Vagina (tissue), 2 donors: ENCODE data around the gene SHISA5. TPM values are rescaled to one million over a fixed set of nuclear protein-coding genes. Genes with fewer than 3 reads are reported as not detected.

Experiments
- DNase-seq, 2 donors: peaks; one replicate each; pipeline ENCODE4 v3.0.0-alpha.2; 2017; ENCODE audit errors: extremely low spot score in 2 of 2
- H3K27ac ChIP-seq: fragments of 200-600 bp; sonication (generic); one replicate; pipeline ENCODE4 v1.5.1; 2019
- H3K27me3 ChIP-seq: fragments of 200-600 bp; sonication (generic); one replicate; pipeline ENCODE4 v1.5.1; 2019
- H3K36me3 ChIP-seq, 2 donors: fragments of 200-600 bp; sonication (generic); one replicate each; pipeline ENCODE4 v1.5.1; 2017 to 2019
- H3K4me1 ChIP-seq: fragments of 200-600 bp; sonication (generic); one replicate; pipeline ENCODE4 v1.5.1; 2019
- H3K4me3 ChIP-seq, 2 donors: fragments of 200-600 bp; sonication (generic); 1 replicate in 1 of 2; 2 replicates in 1 of 2; pipeline ENCODE4 v1.5.1; 2016 to 2019
- H3K9me3 ChIP-seq: fragments of 200-600 bp; sonication (generic); one replicate; pipeline ENCODE4 v1.5.1; 2019
- POLR2A ChIP-seq, 2 donors: fragments of 450-650 bp; IDR thresholded peaks; one replicate each; pipeline ENCODE4 v1.6.1; 2017; ENCODE audit warnings: antibody characterized with exemption in 2 of 2, mild to moderate bottlenecking in 2 of 2, moderate library complexity in 2 of 2
- POLR2AphosphoS5 ChIP-seq, 2 donors: sonication (generic); formaldehyde crosslinking; IDR thresholded peaks; one replicate each; pipeline ENCODE4 v1.9.0; 2017; ENCODE audit warnings: antibody characterized with exemption in 2 of 2, mild to moderate bottlenecking in 2 of 2, low read depth in 1 of 2; ENCODE audit not compliant: insufficient read depth in 1 of 2
- intact Hi-C: fragments of 100-400 bp; cut with DNase I; formaldehyde crosslinking; loops from one replicate; pipeline ENCODE4 v1.15.1; 2023
- total RNA-seq: library from RNA; depleted of rRNA; stranded (reverse); fragments of >200 nt; gene quantifications from one replicate; pipeline ENCODE4 v1.2.3, GENCODE V29; 2016
- TF ChIP-seq, protein P1 (sequence below), 3 experiments: fragments of 450-650 bp in 2 of 3; fragments of 200-600 bp in 1 of 3; sonication (generic) in 1 of 3; IDR thresholded peaks; one replicate each; pipeline ENCODE4 v1.5.1; 2017 to 2019; ENCODE audit warnings: antibody characterized with exemption in 3 of 3, mild to moderate bottlenecking in 2 of 3, moderate library complexity in 2 of 3

Gene SHISA5
- total RNA-seq, 1 donor from 2014 or later: 133 TPM

DNA sequence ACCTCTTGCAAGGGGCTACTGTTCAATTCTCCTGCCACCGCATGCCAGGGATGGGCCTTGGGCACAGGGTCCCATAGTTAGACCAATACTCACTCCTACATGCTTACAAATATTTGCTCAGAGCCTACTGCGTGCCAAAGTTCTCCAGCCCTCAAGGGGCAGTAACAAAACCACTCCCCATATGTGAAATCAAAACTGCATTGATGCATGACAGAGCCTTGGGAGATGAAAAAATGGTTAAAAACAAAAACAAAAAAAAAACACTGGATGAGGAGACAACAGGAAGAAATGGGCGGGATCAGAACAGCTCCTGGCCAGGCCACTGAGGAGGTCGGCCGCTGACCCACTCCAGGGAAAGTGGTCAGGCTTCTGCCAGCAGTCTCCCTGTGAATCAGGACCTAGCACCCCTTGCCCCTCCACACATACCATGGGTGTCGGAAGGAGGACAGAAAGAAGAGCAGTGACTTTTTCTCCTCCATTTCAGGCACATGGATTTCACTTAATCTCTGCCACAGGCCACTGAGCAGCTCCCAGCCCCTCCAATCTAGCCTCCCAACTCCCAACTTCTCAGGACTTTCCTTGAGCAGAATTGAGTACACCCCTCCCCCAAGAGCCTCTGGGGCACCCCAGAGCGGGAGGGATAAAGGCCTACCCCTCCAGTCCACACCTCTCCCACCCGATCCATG, 76.9 kb downstream of the SHISA5 start:
- TF ChIP-seq, protein P1, sequence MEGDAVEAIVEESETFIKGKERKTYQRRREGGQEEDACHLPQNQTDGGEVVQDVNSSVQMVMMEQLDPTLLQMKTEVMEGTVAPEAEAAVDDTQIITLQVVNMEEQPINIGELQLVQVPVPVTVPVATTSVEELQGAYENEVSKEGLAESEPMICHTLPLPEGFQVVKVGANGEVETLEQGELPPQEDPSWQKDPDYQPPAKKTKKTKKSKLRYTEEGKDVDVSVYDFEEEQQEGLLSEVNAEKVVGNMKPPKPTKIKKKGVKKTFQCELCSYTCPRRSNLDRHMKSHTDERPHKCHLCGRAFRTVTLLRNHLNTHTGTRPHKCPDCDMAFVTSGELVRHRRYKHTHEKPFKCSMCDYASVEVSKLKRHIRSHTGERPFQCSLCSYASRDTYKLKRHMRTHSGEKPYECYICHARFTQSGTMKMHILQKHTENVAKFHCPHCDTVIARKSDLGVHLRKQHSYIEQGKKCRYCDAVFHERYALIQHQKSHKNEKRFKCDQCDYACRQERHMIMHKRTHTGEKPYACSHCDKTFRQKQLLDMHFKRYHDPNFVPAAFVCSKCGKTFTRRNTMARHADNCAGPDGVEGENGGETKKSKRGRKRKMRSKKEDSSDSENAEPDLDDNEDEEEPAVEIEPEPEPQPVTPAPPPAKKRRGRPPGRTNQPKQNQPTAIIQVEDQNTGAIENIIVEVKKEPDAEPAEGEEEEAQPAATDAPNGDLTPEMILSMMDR (IDR thresholded peaks at IDR 0.05): no peak
- TF ChIP-seq POLR2A (IDR thresholded peaks at IDR 0.05) (no peak), POLR2AphosphoS5 (IDR thresholded peaks at IDR 0.05; ENCODE audit: insufficient read depth in 1 of 2, low read depth in 1 of 2) (no peak)
- Histone ChIP-seq H3K4me1 (peaks cover 90% of the 10 kb centered on the region), H3K27ac (peak overlapping the region; percentile 85), H3K9me3 (no peaks in the 10 kb centered on the region), H3K36me3 (peaks cover 0 to 16% of the 10 kb centered on the region in 2 donors), H3K27me3 (no peaks in the 10 kb centered on the region), H3K4me3 (peak overlapping the region; percentile 79 to 97)
- intact Hi-C loops: no loop called here
- no peak for DNase-seq

GRCh38 chr3:48426401-48426909, 77.5 kb downstream of the SHISA5 start:
- Histone ChIP-seq H3K4me1 (peaks cover 90% of the 10 kb centered on the region), H3K9me3 (no peaks in the 10 kb centered on the region), H3K36me3 (peaks cover 0 to 16% of the 10 kb centered on the region in 2 donors), H3K27me3 (no peaks in the 10 kb centered on the region), H3K4me3 (peak overlapping the region; percentile 79 to 97), H3K27ac (peak overlapping the region; percentile 85)
- TF ChIP-seq POLR2AphosphoS5 (IDR thresholded peaks at IDR 0.05; ENCODE audit: insufficient read depth in 1 of 2, low read depth in 1 of 2) (peak in 1 of 2 donors; percentile 18), POLR2A (IDR thresholded peaks at IDR 0.05) (no peak)
- TF ChIP-seq, protein P1 (IDR thresholded peaks at IDR 0.05): no peak
- DNase-seq: no peak
- intact Hi-C loops: no loop called here

- Histone ChIP-seq H3K27ac (peak overlapping the region; percentile 85), H3K36me3 (peaks cover 0 to 16% of the 10 kb centered on the region in 2 donors), H3K4me1 (peaks cover 80% of the 10 kb centered on the region), H3K4me3 (peak overlapping the region in 1 of 2 donors; percentile 97), H3K27me3 (no peaks in the 10 kb centered on the region), H3K9me3 (no peaks in the 10 kb centered on the region)
- TF ChIP-seq, protein P1 (IDR thresholded peaks at IDR 0.05): no peak
- TF ChIP-seq POLR2AphosphoS5 (IDR thresholded peaks at IDR 0.05; ENCODE audit: insufficient read depth in 1 of 2, low read depth in 1 of 2) (peak; percentile 25 to 50), POLR2A (IDR thresholded peaks at IDR 0.05) (no peak)
- intact Hi-C loops: no loop called here
- no peak for DNase-seq
Measured at GRCh38 chr3:48425281-48425812, 78.6 kb downstream of the SHISA5 start.

DNA sequence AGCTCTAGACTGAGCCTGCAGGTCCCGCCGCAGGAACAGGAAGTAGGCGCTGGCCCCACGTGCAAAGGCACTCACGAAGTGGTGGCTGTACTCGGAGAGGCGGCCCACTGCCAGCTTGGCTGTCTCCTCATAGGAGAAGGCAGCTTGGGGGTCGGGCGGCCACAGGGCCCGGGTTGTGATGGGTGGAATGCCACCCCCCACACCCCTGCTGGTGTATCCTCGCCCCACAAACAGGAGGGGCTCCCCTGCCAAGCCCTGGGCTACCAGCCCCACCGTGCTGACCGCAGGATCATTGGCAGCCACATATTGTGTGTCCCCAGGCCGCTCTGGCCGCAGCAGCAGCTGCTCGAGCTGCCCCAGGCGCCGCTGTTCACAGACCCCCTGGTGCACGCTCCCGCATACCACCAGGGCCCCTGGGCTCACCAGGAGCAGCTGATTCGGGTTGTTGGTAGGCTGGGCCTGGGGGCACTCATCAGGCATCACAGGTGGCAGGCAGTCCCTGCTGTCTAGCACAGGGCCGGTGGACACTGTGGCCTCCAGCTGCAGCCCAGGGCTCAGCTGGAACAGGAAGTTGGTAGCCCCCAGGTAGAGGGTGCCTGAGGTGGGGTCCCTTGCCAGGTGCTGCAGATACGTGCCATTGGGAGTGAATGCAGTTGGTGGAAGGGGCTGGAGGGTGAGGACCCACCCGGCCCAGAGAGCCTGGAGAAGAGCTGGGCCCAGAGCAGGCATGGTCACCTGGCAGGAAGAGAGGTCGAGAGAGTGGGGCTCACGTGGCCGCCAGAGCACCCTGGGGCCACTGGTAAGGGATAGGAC, 79.9 kb downstream of the SHISA5 start:
- H3K4me1 ChIP-seq: peaks cover 73% of the 10 kb centered on the region
- no peak for DNase-seq
- peak overlapping the region; percentile 85 for H3K27ac ChIP-seq
- no peak for TF ChIP-seq POLR2A (IDR thresholded peaks at IDR 0.05)
- TF ChIP-seq, protein P1 (IDR thresholded peaks at IDR 0.05): no peak
- TF ChIP-seq POLR2AphosphoS5 (IDR thresholded peaks at IDR 0.05; ENCODE audit: insufficient read depth in 1 of 2, low read depth in 1 of 2): no peak
- H3K9me3 ChIP-seq: no peaks in the 10 kb centered on the region
- H3K4me3 ChIP-seq: no peak overlapping the region
- intact Hi-C loops: no loop called here
- H3K27me3 ChIP-seq: no peaks in the 10 kb centered on the region
- H3K36me3 ChIP-seq: peaks cover 0 to 26% of the 10 kb centered on the region in 2 donors
